GM12875 (cell line): ENCODE results near the gene KCNT2.

Experiments used
- H3K4me3 ChIP-seq: one replicate; pipeline ENCODE4 v1.5.1; 2011; ENCODE audit warnings: low read depth, low read length, control low read depth
- CTCF ChIP-seq: IDR thresholded peaks from 2 replicates; pipeline ENCODE4 v1.5.1; 2011; ENCODE audit warnings: low read depth, mild to moderate bottlenecking, control low read depth, inconsistent platforms, low read length, moderate library complexity, borderline replicate concordance; ENCODE audit not compliant: insufficient read depth

The KCNT2 gene

GRCh38 chr1:196501760-196502428, 106.3 kb downstream of the KCNT2 start:
- no peak for TF ChIP-seq CTCF
- no peak overlapping the region for H3K4me3 ChIP-seq

GRCh38 chr1:196497817-196498216, 110.4 kb downstream of the KCNT2 start:
- H3K4me3 ChIP-seq = no peak overlapping the region
- no peak for TF ChIP-seq CTCF

GRCh38 chr1:196494766-196495165, 113.5 kb downstream of the KCNT2 start:
- TF ChIP-seq CTCF = no peak
- H3K4me3 ChIP-seq = no peak overlapping the region

GRCh38 chr1:196493881-196494280, 114.4 kb downstream of the KCNT2 start:
- no peak overlapping the region for H3K4me3 ChIP-seq
- TF ChIP-seq CTCF = no peak

GRCh38 chr1:196488579-196488978, 119.7 kb downstream of the KCNT2 start:
- H3K4me3 ChIP-seq = no peak overlapping the region
- no peak for TF ChIP-seq CTCF

GRCh38 chr1:196486346-196486745, 121.9 kb downstream of the KCNT2 start:
- H3K4me3 ChIP-seq = no peak overlapping the region
- no peak for TF ChIP-seq CTCF

- H3K4me3 ChIP-seq = no peak overlapping the region
- no peak for TF ChIP-seq CTCF
Measured at GRCh38 chr1:196481616-196482015, 126.6 kb downstream of the KCNT2 start.
